ENCODE data around the gene LRIF1.

DNA sequence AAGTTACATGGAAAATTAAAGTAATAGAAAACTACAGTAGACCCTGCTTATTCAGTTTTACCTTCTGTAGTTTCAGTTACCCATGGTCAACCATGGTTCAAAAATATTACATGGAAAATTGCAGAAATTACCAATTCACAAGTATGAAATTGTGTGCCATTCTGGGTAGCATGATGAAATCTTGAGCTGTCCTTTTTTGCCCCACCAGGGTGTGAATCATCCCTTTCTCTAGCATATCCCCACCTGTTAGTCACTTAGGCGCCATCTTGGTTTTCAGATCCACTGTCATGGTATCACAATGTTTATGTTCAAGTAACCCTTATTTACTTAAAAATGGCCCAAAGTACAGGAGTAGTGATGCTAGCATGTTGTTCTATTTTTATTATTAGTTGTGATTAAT is 3.5 kb upstream of the LRIF1 start:
- TF ChIP-seq, protein P1, sequence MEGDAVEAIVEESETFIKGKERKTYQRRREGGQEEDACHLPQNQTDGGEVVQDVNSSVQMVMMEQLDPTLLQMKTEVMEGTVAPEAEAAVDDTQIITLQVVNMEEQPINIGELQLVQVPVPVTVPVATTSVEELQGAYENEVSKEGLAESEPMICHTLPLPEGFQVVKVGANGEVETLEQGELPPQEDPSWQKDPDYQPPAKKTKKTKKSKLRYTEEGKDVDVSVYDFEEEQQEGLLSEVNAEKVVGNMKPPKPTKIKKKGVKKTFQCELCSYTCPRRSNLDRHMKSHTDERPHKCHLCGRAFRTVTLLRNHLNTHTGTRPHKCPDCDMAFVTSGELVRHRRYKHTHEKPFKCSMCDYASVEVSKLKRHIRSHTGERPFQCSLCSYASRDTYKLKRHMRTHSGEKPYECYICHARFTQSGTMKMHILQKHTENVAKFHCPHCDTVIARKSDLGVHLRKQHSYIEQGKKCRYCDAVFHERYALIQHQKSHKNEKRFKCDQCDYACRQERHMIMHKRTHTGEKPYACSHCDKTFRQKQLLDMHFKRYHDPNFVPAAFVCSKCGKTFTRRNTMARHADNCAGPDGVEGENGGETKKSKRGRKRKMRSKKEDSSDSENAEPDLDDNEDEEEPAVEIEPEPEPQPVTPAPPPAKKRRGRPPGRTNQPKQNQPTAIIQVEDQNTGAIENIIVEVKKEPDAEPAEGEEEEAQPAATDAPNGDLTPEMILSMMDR (IDR thresholded peaks at IDR 0.05; ENCODE audit: insufficient read depth, low read length, poor library complexity, severe bottlenecking) = no peak
- no peak for TF ChIP-seq EZH2phosphoT487 (conservative IDR thresholded peaks at IDR 0.05; ENCODE audit: low read length)
